ENCODE results near the gene CDH23. TPM values are rescaled to one million over a fixed set of nuclear protein-coding genes. Genes with fewer than 3 reads are reported as not detected.

CDH23 gene
- total RNA-seq, 1 experiment from 2014 or later = 7.8 TPM

- Histone ChIP-seq H4K20me1 (ENCODE audit: insufficient read depth) (no peaks in the 10 kb centered on the region), H3K9me3 (ENCODE audit: insufficient read depth, low read depth) (no peaks in the 10 kb centered on the region), H3K27ac (no peak overlapping the region), H3K9me2 (ENCODE audit: insufficient read depth) (no peaks in the 10 kb centered on the region), H3K79me2 (ENCODE audit: low read depth) (no peaks in the 10 kb centered on the region), H3K4me1 (replicated peaks; ENCODE audit: insufficient read depth) (peaks cover 52% of the 10 kb centered on the region), H2AFZ (no peak overlapping the region), H3K36me3 (ENCODE audit: low read depth) (no peaks in the 10 kb centered on the region), H3K4me2 (peak overlapping the region; percentile 5; the same call in 1 of the 2 replicates), H3F3A (ENCODE audit: insufficient read depth, low read depth) (peaks cover 20% of the 10 kb centered on the region), H3K4me3 (no peak overlapping the region), H3K27me3 (ENCODE audit: insufficient read depth, low read depth) (no peaks in the 10 kb centered on the region)
- no peak for DNase-seq
- no TSS peak for BruUV-seq (replicated peaks)
- ChIA-PET CTCF (no interaction called here), POLR2A (ENCODE audit: unreplicated experiment) (no interaction called here)
- intact Hi-C loops (cut with micrococcal nuclease; ENCODE audit: unreplicated experiment) = no loop called here
- no peak for TF ChIP-seq CTCF (conservative IDR thresholded peaks at IDR 0.05)
- no peak for TF ChIP-seq EZH2 (IDR thresholded peaks at IDR 0.05; ENCODE audit: low read depth)
Observed at GRCh38 chr10:71725249-71725648, 328.5 kb downstream of the CDH23 start.

DNA sequence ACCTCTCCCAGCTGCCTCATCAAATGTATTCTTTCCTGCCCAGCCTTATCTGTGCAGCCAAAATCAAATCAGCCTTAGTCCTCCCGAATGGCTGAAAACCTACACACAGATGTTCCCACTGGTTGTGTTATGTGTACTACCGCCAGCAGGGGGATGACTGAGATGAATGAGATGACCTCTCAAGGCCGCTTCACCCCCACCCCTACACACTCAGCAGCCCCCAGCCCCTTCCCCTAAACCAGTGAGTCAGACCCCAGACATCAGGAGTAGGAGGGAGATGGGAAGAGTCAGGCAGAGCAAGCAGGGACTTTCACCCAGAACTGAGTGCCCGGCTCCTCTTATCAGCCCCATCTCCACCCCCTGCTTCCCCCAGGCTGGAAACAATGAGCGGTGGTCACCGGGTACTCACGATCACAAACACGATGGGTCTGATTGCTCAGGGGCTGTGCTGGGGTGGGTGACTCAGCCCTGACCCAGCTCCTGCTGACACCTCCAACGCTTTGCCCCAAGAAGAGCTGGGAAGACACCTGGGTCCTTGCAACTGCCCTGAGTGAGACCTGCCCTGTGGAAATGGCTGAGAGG, 329.4 kb downstream of the CDH23 start:
- intact Hi-C loops (cut with micrococcal nuclease; ENCODE audit: unreplicated experiment) = no loop called here
- Histone ChIP-seq H3K27ac (no peak overlapping the region), H3F3A (ENCODE audit: insufficient read depth, low read depth) (peaks cover 20% of the 10 kb centered on the region), H2AFZ (no peak overlapping the region), H3K4me1 (replicated peaks; ENCODE audit: insufficient read depth) (peaks cover 56% of the 10 kb centered on the region), H3K79me2 (ENCODE audit: low read depth) (no peaks in the 10 kb centered on the region), H3K4me3 (no peak overlapping the region), H3K36me3 (ENCODE audit: low read depth) (no peaks in the 10 kb centered on the region), H3K27me3 (ENCODE audit: insufficient read depth, low read depth) (no peaks in the 10 kb centered on the region), H3K9me3 (ENCODE audit: insufficient read depth, low read depth) (no peaks in the 10 kb centered on the region), H3K9me2 (ENCODE audit: insufficient read depth) (no peaks in the 10 kb centered on the region), H3K4me2 (peak overlapping the region; percentile 5), H4K20me1 (ENCODE audit: insufficient read depth) (no peaks in the 10 kb centered on the region)
- TF ChIP-seq CTCF (conservative IDR thresholded peaks at IDR 0.05) (peak; percentile 77), EZH2 (IDR thresholded peaks at IDR 0.05; ENCODE audit: low read depth) (no peak)
- CTCF ChIA-PET = no interaction called here
- POLR2A ChIA-PET (ENCODE audit: unreplicated experiment) = no interaction called here
- BruUV-seq (replicated peaks) = no TSS peak
- peak; percentile 50 to 52 for DNase-seq

DNA sequence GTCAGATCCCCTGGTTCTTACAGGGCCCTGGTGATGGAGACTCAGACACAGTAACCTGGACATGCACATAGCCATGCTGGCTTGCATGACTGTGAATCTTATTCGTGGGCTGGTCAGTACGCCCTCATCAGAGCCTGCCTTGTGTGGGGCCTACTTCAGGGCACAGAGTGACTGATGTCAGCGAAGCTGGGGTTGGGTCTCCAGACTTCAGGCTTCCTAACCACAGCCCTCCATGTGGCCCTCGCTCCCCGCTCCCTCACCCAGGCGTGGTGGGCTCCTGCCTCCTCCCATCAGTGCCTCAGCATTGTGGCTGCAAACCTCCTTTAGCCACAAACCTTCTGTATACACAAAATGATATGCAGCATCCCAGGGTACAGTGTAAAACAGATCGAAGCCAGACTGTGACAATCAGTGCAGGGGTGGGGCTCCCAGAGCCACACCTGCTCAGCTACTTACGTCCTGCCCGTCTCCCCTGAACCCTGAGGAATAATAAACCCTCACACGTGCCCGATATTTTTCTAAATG, 329.9 kb downstream of the CDH23 start:
- Histone ChIP-seq H3K36me3 (ENCODE audit: low read depth) (no peaks in the 10 kb centered on the region), H2AFZ (no peak overlapping the region), H3K4me2 (0 out of 2 replicates have a peak overlapping the region, but pooled peaks have one; percentile 5), H3K27ac (no peak overlapping the region), H3K9me3 (ENCODE audit: insufficient read depth, low read depth) (no peaks in the 10 kb centered on the region), H3K27me3 (ENCODE audit: insufficient read depth, low read depth) (no peaks in the 10 kb centered on the region), H3K4me3 (no peak overlapping the region), H3K4me1 (replicated peaks; ENCODE audit: insufficient read depth) (peaks cover 56% of the 10 kb centered on the region), H3F3A (ENCODE audit: insufficient read depth, low read depth) (peaks cover 20% of the 10 kb centered on the region), H3K9me2 (ENCODE audit: insufficient read depth) (no peaks in the 10 kb centered on the region), H3K79me2 (ENCODE audit: low read depth) (no peaks in the 10 kb centered on the region), H4K20me1 (ENCODE audit: insufficient read depth) (no peaks in the 10 kb centered on the region)
- no peak for TF ChIP-seq CTCF (conservative IDR thresholded peaks at IDR 0.05)
- TF ChIP-seq EZH2 (IDR thresholded peaks at IDR 0.05; ENCODE audit: low read depth) = no peak
- DNase-seq = no peak
- ChIA-PET POLR2A (ENCODE audit: unreplicated experiment) (no interaction called here), CTCF (no interaction called here)
- BruUV-seq (replicated peaks) = no TSS peak
- intact Hi-C loops (cut with micrococcal nuclease; ENCODE audit: unreplicated experiment) = no loop called here
